Measurements from ENCODE around the gene ATG9B. TPM values are rescaled to one million over a fixed set of nuclear protein-coding genes. Genes with fewer than 3 reads are reported as not detected.

Gene ATG9B
- total RNA-seq, 2 donors from 2014 or later: not detected

DNA sequence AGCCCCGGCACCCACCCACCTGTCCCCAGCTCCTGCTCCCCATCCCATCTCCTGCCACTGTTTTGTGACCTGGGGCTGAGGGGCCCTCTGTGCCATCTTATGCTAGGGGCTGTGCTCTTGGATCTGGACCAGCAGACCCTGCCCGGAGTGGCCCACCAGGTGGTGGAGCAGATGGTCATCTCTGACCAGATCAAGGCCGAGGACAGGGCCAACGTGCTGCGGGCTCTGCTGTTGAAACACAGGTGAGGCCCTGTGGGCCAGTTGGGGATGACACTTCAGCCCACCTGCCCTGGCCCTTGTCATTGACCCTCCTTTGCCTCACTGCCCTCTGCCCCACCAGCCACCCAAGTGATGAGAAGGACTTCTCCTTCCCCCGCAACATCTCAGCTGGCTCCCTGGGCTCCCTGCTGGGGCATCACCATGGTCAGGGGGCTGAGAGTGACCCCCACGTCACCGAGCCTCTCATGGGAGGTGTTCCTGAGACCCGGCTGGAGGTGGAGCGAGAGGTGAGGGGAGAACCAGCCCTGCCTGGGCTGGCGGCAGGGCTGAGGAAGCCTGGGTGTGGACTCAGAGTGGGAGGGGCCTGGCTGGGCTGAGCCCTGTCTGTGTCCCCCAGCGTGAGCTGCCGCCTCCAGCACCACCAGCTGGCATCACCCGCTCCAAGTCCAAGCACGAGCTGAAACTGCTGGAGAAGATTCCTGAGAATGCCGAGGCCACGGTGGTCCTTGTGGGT lies 45.7 kb upstream of the ATG9B start:
- Histone ChIP-seq H3K4me3 (no peak overlapping the region), H3K4me1 (no peaks in the 10 kb centered on the region), H3K36me3 (peaks cover 99% of the 10 kb centered on the region), H3K9me3 (no peaks in the 10 kb centered on the region), H3K27ac (no peak overlapping the region), H3K27me3 (no peaks in the 10 kb centered on the region)
- no peak for DNase-seq (ENCODE audit: low spot score)
- TF ChIP-seq, protein P1, sequence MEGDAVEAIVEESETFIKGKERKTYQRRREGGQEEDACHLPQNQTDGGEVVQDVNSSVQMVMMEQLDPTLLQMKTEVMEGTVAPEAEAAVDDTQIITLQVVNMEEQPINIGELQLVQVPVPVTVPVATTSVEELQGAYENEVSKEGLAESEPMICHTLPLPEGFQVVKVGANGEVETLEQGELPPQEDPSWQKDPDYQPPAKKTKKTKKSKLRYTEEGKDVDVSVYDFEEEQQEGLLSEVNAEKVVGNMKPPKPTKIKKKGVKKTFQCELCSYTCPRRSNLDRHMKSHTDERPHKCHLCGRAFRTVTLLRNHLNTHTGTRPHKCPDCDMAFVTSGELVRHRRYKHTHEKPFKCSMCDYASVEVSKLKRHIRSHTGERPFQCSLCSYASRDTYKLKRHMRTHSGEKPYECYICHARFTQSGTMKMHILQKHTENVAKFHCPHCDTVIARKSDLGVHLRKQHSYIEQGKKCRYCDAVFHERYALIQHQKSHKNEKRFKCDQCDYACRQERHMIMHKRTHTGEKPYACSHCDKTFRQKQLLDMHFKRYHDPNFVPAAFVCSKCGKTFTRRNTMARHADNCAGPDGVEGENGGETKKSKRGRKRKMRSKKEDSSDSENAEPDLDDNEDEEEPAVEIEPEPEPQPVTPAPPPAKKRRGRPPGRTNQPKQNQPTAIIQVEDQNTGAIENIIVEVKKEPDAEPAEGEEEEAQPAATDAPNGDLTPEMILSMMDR (IDR thresholded peaks at IDR 0.05): no peak

DNA sequence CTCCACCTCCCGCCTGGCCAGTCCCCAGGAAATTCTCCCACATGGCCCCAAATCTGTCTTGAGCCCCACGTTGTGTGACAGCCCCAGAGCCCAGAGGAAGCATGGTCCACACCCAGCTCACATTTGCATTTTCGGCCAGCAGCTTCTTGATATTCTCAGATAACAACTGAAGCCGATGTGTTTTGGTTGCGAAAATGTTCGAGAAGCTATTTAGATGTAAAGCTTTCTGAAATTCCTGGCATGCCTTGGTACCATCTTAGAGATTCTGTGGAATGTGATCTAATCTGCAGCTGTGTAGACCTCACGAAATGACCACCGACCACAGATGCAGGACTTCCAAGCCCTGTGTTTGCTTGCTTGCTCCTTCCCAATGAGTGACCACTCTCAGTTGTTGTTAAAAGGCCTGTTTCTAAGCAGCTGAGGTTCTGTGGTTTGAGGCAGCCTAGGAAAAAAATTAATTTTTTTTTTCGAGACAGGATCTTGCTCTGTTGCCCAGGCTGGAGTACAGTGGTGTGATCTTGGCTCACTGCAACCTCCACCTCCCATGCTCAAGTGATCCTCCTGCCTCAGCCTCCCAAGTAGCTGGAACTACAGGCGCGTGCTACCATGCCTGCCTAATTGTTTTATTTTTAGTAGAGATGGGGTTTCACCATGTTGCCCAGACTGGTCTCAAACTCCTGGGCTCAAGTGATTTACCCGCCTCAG lies 43.9 kb upstream of the ATG9B start:
- peaks cover 91% of the 10 kb centered on the region for H3K36me3 ChIP-seq
- no peaks in the 10 kb centered on the region for H3K27me3 ChIP-seq
- H3K27ac ChIP-seq: no peak overlapping the region
- peaks cover 0 to 6% of the 10 kb centered on the region in 2 donors for H3K4me1 ChIP-seq
- no peaks in the 10 kb centered on the region for H3K9me3 ChIP-seq
- TF ChIP-seq, protein P1 (IDR thresholded peaks at IDR 0.05): no peak
- H3K4me3 ChIP-seq: no peak overlapping the region
- DNase-seq (ENCODE audit: low spot score): no peak

DNA sequence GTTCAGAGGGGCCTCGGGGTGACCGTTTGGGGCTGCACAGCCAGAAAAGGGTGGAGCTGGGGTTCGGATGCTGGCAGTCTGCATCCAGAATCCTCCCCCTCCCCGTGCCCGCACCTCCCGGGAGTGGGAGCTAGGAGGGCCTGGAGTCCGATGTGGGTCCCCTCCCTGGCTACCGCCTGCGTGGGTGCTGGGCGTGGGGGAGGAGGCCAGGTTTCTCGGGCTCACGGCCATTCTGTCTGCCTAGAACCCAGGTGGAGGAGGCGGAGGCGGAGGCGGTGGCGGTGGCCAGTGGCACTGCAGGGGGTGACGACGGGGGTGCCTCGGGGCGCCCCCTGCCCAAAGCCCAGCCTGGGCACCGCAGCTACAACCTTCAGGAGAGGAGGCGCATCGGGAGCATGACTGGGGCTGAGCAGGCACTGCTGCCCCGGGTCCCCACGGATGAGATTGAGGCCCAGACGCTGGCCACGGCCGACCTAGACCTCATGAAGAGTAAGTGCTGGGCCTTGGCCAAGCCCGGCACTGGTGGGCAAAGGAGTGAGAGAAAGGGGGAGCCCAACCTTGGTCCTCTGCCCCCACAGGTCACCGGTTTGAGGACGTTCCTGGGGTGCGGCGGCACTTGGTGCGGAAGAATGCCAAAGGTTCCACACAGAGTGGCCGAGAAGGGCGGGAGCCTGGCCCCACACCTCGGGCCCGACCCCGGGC lies 42.1 kb upstream of the ATG9B start:
- Histone ChIP-seq H3K36me3 (peaks cover 74% of the 10 kb centered on the region), H3K27ac (no peak overlapping the region), H3K4me3 (no peak overlapping the region), H3K9me3 (no peaks in the 10 kb centered on the region), H3K4me1 (peaks cover 0 to 24% of the 10 kb centered on the region in 2 donors), H3K27me3 (no peaks in the 10 kb centered on the region)
- TF ChIP-seq, protein P1 (IDR thresholded peaks at IDR 0.05): no peak
- no peak for DNase-seq (ENCODE audit: low spot score)

DNA sequence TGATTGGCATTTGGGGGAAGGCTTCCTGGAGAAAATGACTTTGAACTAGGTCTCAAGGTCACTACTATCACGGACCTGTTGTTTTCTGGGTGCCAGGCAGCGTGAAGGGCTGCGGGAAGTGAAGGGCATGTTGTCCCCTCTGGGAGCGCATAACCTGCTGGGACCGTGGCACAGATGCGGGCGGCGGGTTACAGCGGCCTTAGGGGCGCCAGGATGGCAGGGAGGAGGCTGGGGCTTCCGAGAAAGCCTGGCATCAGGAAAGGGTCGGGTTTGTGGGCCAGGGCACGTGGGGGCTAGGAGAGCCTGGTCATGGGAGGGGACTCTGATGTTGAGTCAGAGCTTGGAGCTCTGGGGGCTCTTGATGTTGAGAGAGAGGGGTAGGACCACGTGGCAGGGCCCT lies 41.2 kb upstream of the ATG9B start:
- H3K4me1 ChIP-seq: peaks cover 0 to 33% of the 10 kb centered on the region in 2 donors
- no peak for DNase-seq (ENCODE audit: low spot score)
- no peaks in the 10 kb centered on the region for H3K9me3 ChIP-seq
- H3K27me3 ChIP-seq: no peaks in the 10 kb centered on the region
- peaks cover 65% of the 10 kb centered on the region for H3K36me3 ChIP-seq
- TF ChIP-seq, protein P1 (IDR thresholded peaks at IDR 0.05): no peak
- H3K27ac ChIP-seq: no peak overlapping the region
- no peak overlapping the region for H3K4me3 ChIP-seq

DNA sequence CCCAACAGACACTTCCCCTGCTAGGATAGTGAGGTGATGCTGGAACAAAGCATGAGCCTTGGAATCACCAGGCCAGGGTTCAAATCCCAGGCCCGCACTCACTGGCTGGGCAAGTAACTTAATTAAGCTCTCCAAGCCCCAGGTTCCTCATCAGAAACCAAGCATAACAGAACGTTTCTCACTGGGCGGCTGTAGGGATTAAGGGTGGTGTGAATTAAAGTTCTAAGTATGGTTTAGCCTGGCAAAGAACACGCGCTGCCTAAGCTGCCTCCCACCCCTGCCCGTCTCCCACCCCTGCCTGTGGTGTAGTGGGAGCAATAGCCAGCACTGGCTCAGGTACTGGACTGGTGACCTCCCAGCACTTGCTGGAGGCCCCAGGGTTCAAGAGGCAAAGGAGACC lies 40.7 kb upstream of the ATG9B start:
- TF ChIP-seq, protein P1 (IDR thresholded peaks at IDR 0.05): no peak
- Histone ChIP-seq H3K4me3 (no peak overlapping the region), H3K36me3 (peaks cover 59% of the 10 kb centered on the region), H3K27ac (no peak overlapping the region), H3K9me3 (no peaks in the 10 kb centered on the region), H3K4me1 (peaks cover 0 to 39% of the 10 kb centered on the region in 2 donors), H3K27me3 (no peaks in the 10 kb centered on the region)
- DNase-seq (ENCODE audit: low spot score): no peak
